ENCODE data around the gene H1-8. TPM values are rescaled to one million over a fixed set of nuclear protein-coding genes. Genes with fewer than 3 reads are reported as not detected.
A peak's percentile ranks its signal among the peaks of the same experiment; 100 is the strongest.

Gene H1-8
- total and polyA plus RNA-seq, 2 donors: 0.09 to 0.78 TPM

DNA sequence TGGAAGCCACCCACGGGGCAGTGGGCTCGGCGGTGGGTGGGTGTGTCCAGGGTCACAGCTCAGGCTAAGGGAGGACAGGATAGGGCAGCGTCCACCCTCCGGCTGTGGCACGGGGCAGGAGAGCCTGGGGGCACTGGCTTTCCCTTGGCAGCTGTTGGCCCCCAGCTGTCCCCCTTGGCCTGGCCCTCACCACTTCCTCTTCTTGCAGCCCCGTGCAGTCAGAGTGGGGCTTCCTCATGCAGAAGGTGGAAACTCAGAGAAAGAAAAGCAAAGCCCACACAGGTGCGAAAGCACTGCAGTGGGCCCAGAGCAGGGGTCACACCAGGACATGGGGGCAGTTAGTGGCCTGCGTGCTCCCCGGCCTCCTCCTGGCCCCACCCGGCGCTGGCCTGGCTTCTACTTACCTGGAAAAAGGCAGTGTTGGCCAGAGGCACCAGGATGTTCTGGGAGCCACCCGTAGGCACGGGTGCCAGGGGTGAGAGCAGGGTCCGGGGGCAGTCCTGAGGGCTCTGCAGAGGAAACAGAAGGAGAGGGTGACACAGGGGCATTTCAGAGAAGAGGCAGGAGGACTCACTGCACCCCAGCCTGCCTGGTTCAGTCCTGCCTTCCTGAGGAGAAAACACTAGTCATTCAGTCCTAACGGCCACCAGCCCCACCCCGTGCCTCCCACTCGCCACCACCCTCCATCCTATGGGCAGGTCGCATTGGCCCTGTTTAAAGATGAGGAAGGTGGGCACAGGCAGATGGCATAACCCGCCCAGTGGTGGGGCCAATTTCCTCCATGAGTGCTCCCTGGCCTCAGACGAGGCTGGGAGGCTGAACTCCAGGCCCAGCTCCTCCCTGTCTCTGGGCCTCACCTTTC lies 35.2 kb downstream of the H1-8 start:
- peak in 5 of 9 donors; percentile 55 to 86 (median 70) for DNase-seq (ENCODE audit: low read depth in 6 of 9, low spot score in 9 of 9)
- peaks cover 0 to 5% of the 10 kb centered on the region in 2 donors for H3K9me3 ChIP-seq (ENCODE audit: control insufficient read depth in 2 of 2, insufficient read depth in 1 of 2, low read length in 1 of 2)
- H3K4me3 ChIP-seq (ENCODE audit: low read length in 2 of 2): no peak overlapping the region
- peak overlapping the region; percentile 98 to 100 for H3K27ac ChIP-seq (ENCODE audit: low read depth in 1 of 2, low read length in 1 of 2)
- H3K4me1 ChIP-seq (ENCODE audit: control insufficient read depth in 2 of 2, insufficient read depth in 2 of 2, low read length in 2 of 2): peaks cover 46 to 66% of the 10 kb centered on the region in 2 donors
- 28% methylated on average over 21 of the region's 21 CpGs for WGBS
- no peaks in the 10 kb centered on the region for H3K27me3 ChIP-seq (ENCODE audit: control insufficient read depth in 2 of 2, insufficient read depth in 1 of 2, low read length in 1 of 2)
- H3K36me3 ChIP-seq (ENCODE audit: control insufficient read depth in 2 of 2, insufficient read depth in 2 of 2, low read length in 1 of 2): peaks cover 51 to 63% of the 10 kb centered on the region in 2 donors

- Histone ChIP-seq H3K9me3 (ENCODE audit: control insufficient read depth in 2 of 2, insufficient read depth in 1 of 2, low read length in 1 of 2) (peaks cover 0 to 5% of the 10 kb centered on the region in 2 donors), H3K36me3 (ENCODE audit: control insufficient read depth in 2 of 2, insufficient read depth in 2 of 2, low read length in 1 of 2) (peaks cover 53 to 65% of the 10 kb centered on the region in 2 donors), H3K27me3 (ENCODE audit: control insufficient read depth in 2 of 2, insufficient read depth in 1 of 2, low read length in 1 of 2) (no peaks in the 10 kb centered on the region), H3K4me3 (ENCODE audit: low read length in 2 of 2) (no peak overlapping the region), H3K4me1 (ENCODE audit: control insufficient read depth in 2 of 2, insufficient read depth in 2 of 2, low read length in 2 of 2) (peaks cover 45 to 53% of the 10 kb centered on the region in 2 donors), H3K27ac (ENCODE audit: low read depth in 1 of 2, low read length in 1 of 2) (no peak overlapping the region)
- WGBS: 97% methylated on average over 10 of the region's 10 CpGs
- no peak for DNase-seq (ENCODE audit: low read depth in 6 of 9, low spot score in 9 of 9)
Observed at GRCh38 chr3:129579991-129580390, 37.0 kb downstream of the H1-8 start.

DNA sequence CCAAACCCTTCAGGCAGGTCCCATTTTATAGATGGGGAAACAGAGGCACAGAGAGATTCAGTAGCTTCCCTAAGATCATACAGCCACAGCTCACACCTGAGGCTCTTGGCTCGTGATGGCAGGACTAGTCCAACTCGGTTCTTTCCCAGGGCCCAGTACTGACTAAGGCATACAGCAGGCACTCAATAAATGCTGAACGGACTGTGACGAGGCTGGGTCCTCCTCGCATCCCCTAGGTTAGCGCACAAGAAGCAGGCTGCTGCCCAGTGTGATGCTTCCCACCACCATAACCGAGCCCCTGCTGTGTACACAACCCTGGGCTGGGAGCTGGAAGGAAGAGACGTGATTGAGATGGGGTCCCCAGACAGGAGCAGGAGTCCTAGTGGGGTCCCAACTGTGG lies 38.6 kb downstream of the H1-8 start:
- WGBS: 94% methylated on average over 8 of the region's 8 CpGs
- H3K4me1 ChIP-seq (ENCODE audit: control insufficient read depth in 2 of 2, insufficient read depth in 2 of 2, low read length in 2 of 2): peaks cover 29 to 36% of the 10 kb centered on the region in 2 donors
- no peak overlapping the region for H3K4me3 ChIP-seq (ENCODE audit: low read length in 2 of 2)
- DNase-seq (ENCODE audit: low read depth in 6 of 9, low spot score in 9 of 9): no peak
- H3K27ac ChIP-seq (ENCODE audit: low read depth in 1 of 2, low read length in 1 of 2): no peak overlapping the region
- no peaks in the 10 kb centered on the region for H3K27me3 ChIP-seq (ENCODE audit: control insufficient read depth in 2 of 2, insufficient read depth in 1 of 2, low read length in 1 of 2)
- H3K9me3 ChIP-seq (ENCODE audit: control insufficient read depth in 2 of 2, insufficient read depth in 1 of 2, low read length in 1 of 2): peaks cover 0 to 5% of the 10 kb centered on the region in 2 donors
- peaks cover 62 to 76% of the 10 kb centered on the region in 2 donors for H3K36me3 ChIP-seq (ENCODE audit: control insufficient read depth in 2 of 2, insufficient read depth in 2 of 2, low read length in 1 of 2)

DNA sequence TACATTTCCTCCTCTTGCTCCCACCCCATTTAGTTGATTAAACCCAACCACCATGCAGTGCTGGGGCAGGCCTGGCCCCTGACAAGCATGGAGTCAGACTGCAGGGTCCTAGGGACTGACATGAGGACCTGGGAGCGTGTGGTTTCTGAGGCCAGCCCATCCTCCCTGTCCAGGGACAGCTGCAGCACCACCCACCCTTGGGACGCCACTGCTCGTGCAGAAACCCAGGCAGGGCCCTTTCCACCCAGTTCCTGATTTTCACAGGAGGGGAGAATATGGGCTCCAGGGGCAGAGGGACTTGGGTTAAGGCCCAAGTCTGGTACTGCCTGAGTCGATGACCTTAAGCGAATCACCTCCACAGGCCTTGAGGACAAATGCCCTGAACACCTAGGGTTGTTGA lies 39.8 kb downstream of the H1-8 start:
- Histone ChIP-seq H3K4me1 (ENCODE audit: control insufficient read depth in 2 of 2, insufficient read depth in 2 of 2, low read length in 2 of 2) (peaks cover 18 to 25% of the 10 kb centered on the region in 2 donors), H3K9me3 (ENCODE audit: control insufficient read depth in 2 of 2, insufficient read depth in 1 of 2, low read length in 1 of 2) (peaks cover 0 to 5% of the 10 kb centered on the region in 2 donors), H3K36me3 (ENCODE audit: control insufficient read depth in 2 of 2, insufficient read depth in 2 of 2, low read length in 1 of 2) (peaks cover 67 to 87% of the 10 kb centered on the region in 2 donors), H3K4me3 (ENCODE audit: low read length in 2 of 2) (no peak overlapping the region), H3K27me3 (ENCODE audit: control insufficient read depth in 2 of 2, insufficient read depth in 1 of 2, low read length in 1 of 2) (no peaks in the 10 kb centered on the region), H3K27ac (ENCODE audit: low read depth in 1 of 2, low read length in 1 of 2) (no peak overlapping the region)
- WGBS: 94% methylated on average over 5 of the region's 5 CpGs
- DNase-seq (ENCODE audit: low read depth in 6 of 9, low spot score in 9 of 9): no peak

DNA sequence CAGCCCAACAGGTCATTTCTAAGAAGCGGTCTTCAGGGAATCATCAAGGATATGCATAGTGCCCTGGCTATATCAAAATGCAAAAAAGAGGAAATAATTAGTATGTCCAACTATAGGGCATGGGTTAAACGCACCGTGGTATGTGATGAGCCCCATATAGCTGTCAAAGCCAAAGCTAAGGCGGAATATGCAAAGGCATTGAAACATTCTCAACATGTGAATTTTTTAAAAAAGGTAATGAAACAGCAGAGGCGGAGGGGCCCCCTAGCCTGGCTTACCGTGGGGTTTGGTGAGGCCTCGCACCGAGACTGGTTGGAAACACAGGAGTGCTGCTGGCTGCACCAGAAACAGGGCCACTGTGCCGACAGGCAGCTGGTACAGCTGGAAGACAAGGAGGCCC lies 40.3 kb downstream of the H1-8 start:
- Histone ChIP-seq H3K9me3 (ENCODE audit: control insufficient read depth in 2 of 2, insufficient read depth in 1 of 2, low read length in 1 of 2) (peaks cover 0 to under 1% of the 10 kb centered on the region in 2 donors), H3K27me3 (ENCODE audit: control insufficient read depth in 2 of 2, insufficient read depth in 1 of 2, low read length in 1 of 2) (no peaks in the 10 kb centered on the region), H3K4me3 (ENCODE audit: low read length in 2 of 2) (no peak overlapping the region), H3K36me3 (ENCODE audit: control insufficient read depth in 2 of 2, insufficient read depth in 2 of 2, low read length in 1 of 2) (peaks cover 67 to 89% of the 10 kb centered on the region in 2 donors), H3K27ac (ENCODE audit: low read depth in 1 of 2, low read length in 1 of 2) (no peak overlapping the region), H3K4me1 (ENCODE audit: control insufficient read depth in 2 of 2, insufficient read depth in 2 of 2, low read length in 2 of 2) (peaks cover 13 to 20% of the 10 kb centered on the region in 2 donors)
- no peak for DNase-seq (ENCODE audit: low read depth in 6 of 9, low spot score in 9 of 9)
- WGBS: 97% methylated on average over 9 of the region's 9 CpGs

GRCh38 chr3:129584631-129585030 lies 41.7 kb downstream of the H1-8 start:
- Histone ChIP-seq H3K36me3 (ENCODE audit: control insufficient read depth in 2 of 2, insufficient read depth in 2 of 2, low read length in 1 of 2) (peaks cover 71 to 94% of the 10 kb centered on the region in 2 donors), H3K9me3 (ENCODE audit: control insufficient read depth in 2 of 2, insufficient read depth in 1 of 2, low read length in 1 of 2) (no peaks in the 10 kb centered on the region), H3K27ac (ENCODE audit: low read depth in 1 of 2, low read length in 1 of 2) (no peak overlapping the region), H3K4me3 (ENCODE audit: low read length in 2 of 2) (no peak overlapping the region), H3K27me3 (ENCODE audit: control insufficient read depth in 2 of 2, insufficient read depth in 1 of 2, low read length in 1 of 2) (no peaks in the 10 kb centered on the region), H3K4me1 (ENCODE audit: control insufficient read depth in 2 of 2, insufficient read depth in 2 of 2, low read length in 2 of 2) (peaks cover 0 to 14% of the 10 kb centered on the region in 2 donors)
- DNase-seq (ENCODE audit: low read depth in 6 of 9, low spot score in 9 of 9): no peak
- WGBS: 85% methylated on average over 3 of the region's 3 CpGs

DNA sequence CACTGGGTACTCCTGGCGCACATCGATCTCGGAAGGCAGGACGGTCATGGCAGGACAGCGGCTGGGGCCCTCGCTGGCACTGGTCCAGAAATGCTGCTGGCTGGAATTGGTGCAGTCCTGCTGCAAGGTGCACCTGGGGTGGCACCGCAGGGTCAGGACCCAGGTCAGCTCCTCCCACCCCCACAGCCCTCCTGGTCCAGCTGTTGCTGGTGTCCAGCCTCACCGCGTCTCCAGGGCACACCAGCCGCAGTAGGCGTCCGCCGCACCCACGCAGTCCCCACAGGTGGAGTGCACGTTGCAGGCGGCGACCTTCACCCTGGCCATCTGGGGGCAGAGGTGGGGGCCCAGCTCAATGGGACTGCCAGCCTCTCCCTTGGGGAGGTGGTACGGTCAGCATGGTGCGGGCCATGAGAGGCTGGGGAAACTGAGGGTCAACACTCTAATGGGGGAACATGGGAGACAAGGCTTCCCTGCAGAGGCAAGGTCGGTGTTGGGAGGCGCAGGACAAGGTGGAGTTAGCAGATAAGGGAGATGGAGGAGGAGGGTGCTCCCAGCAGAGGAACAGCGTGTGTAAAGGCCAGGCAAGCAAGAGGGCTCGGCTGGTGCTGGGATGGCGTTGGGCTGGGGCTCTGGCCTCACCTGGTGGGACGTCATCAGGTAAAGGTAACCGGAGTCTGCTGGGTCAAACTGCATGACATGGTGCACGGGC lies 43.1 kb downstream of the H1-8 start:
- no peak overlapping the region for H3K4me3 ChIP-seq (ENCODE audit: low read length in 2 of 2)
- H3K4me1 ChIP-seq (ENCODE audit: control insufficient read depth in 2 of 2, insufficient read depth in 2 of 2, low read length in 2 of 2): peaks cover 0 to 28% of the 10 kb centered on the region in 2 donors
- 97% methylated on average over 27 of the region's 27 CpGs for WGBS
- DNase-seq (ENCODE audit: low read depth in 6 of 9, low spot score in 9 of 9): no peak
- H3K9me3 ChIP-seq (ENCODE audit: control insufficient read depth in 2 of 2, insufficient read depth in 1 of 2, low read length in 1 of 2): no peaks in the 10 kb centered on the region
- no peak overlapping the region for H3K27ac ChIP-seq (ENCODE audit: low read depth in 1 of 2, low read length in 1 of 2)
- peaks cover 73 to 84% of the 10 kb centered on the region in 2 donors for H3K36me3 ChIP-seq (ENCODE audit: control insufficient read depth in 2 of 2, insufficient read depth in 2 of 2, low read length in 1 of 2)
- H3K27me3 ChIP-seq (ENCODE audit: control insufficient read depth in 2 of 2, insufficient read depth in 1 of 2, low read length in 1 of 2): no peaks in the 10 kb centered on the region

- Histone ChIP-seq H3K27me3 (ENCODE audit: control insufficient read depth in 2 of 2, insufficient read depth in 1 of 2, low read length in 1 of 2) (no peaks in the 10 kb centered on the region), H3K36me3 (ENCODE audit: control insufficient read depth in 2 of 2, insufficient read depth in 2 of 2, low read length in 1 of 2) (peaks cover 69 to 79% of the 10 kb centered on the region in 2 donors), H3K4me1 (ENCODE audit: control insufficient read depth in 2 of 2, insufficient read depth in 2 of 2, low read length in 2 of 2) (peaks cover 3 to 36% of the 10 kb centered on the region in 2 donors), H3K27ac (ENCODE audit: low read depth in 1 of 2, low read length in 1 of 2) (no peak overlapping the region), H3K9me3 (ENCODE audit: control insufficient read depth in 2 of 2, insufficient read depth in 1 of 2, low read length in 1 of 2) (no peaks in the 10 kb centered on the region), H3K4me3 (ENCODE audit: low read length in 2 of 2) (no peak overlapping the region)
- no peak for DNase-seq (ENCODE audit: low read depth in 6 of 9, low spot score in 9 of 9)
- WGBS: 93% methylated on average over 17 of the region's 17 CpGs
Observed at GRCh38 chr3:129586746-129587430, 43.9 kb downstream of the H1-8 start.
